ENCODE results near the gene MIPOL1. TPM values are rescaled to one million over a fixed set of nuclear protein-coding genes. Genes with fewer than 3 reads are reported as not detected.

The MIPOL1 gene
- total RNA-seq, 6 experiments from 2014 or later, result 6.5 to 7.7 (median 6.8) TPM

GRCh38 chr14:37253905-37254304, 56.2 kb downstream of the MIPOL1 start:
- TF ChIP-seq, protein P1, sequence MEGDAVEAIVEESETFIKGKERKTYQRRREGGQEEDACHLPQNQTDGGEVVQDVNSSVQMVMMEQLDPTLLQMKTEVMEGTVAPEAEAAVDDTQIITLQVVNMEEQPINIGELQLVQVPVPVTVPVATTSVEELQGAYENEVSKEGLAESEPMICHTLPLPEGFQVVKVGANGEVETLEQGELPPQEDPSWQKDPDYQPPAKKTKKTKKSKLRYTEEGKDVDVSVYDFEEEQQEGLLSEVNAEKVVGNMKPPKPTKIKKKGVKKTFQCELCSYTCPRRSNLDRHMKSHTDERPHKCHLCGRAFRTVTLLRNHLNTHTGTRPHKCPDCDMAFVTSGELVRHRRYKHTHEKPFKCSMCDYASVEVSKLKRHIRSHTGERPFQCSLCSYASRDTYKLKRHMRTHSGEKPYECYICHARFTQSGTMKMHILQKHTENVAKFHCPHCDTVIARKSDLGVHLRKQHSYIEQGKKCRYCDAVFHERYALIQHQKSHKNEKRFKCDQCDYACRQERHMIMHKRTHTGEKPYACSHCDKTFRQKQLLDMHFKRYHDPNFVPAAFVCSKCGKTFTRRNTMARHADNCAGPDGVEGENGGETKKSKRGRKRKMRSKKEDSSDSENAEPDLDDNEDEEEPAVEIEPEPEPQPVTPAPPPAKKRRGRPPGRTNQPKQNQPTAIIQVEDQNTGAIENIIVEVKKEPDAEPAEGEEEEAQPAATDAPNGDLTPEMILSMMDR (IDR thresholded peaks at IDR 0.05), result no peak
- Mint-ChIP-seq H3K27me3 (ENCODE audit: insufficient read depth) (no peaks in the 10 kb centered on the region; the same call in none of the 2 replicates), H3K4me1 (ENCODE audit: low read depth) (peaks cover 13% of the 10 kb centered on the region), H3K9me3 (no peaks in the 10 kb centered on the region), H3K4me3 (no peak overlapping the region), H3K27ac (no peak overlapping the region), H3K36me3 (ENCODE audit: low read depth) (no peaks in the 10 kb centered on the region)
- DNase-seq, result peak; percentile 50

DNA sequence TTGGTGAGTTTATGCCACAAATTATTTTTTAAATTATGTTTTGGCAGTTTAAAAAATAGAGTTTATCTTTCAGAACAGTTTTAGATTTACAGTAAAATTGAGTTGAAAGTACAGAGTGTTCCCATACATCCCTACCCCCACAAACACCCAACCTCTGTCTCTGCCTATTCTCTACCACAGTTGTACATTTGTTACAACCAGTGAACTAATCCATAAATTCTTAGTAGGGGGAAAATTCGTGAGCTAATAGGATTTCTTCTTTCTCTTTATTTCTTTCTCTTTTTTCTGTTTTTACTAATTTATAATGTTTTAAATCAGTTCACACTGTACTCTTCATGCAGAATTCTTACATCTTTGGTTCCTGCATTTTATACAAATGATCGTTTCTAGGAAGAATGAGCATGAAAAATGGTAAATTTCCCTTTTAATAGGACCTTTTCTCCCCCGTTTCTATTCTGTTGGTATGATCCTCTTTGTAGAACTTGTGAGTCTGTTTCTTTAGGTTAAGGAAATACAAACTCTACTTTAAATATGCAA, 56.7 kb downstream of the MIPOL1 start:
- Mint-ChIP-seq H3K4me3 (no peak overlapping the region), H3K27ac (no peak overlapping the region), H3K9me3 (no peaks in the 10 kb centered on the region), H3K4me1 (ENCODE audit: low read depth) (peaks cover 13% of the 10 kb centered on the region), H3K27me3 (ENCODE audit: insufficient read depth) (no peaks in the 10 kb centered on the region; the same call in none of the 2 replicates), H3K36me3 (ENCODE audit: low read depth) (no peaks in the 10 kb centered on the region)
- TF ChIP-seq, protein P1 (IDR thresholded peaks at IDR 0.05), result no peak
- DNase-seq, result no peak

GRCh38 chr14:37257501-37258070, 59.8 kb downstream of the MIPOL1 start:
- Mint-ChIP-seq H3K36me3 (ENCODE audit: low read depth) (no peaks in the 10 kb centered on the region), H3K4me3 (no peak overlapping the region), H3K27me3 (ENCODE audit: insufficient read depth) (no peaks in the 10 kb centered on the region; the same call in 1 of the 2 replicates), H3K27ac (no peak overlapping the region), H3K4me1 (ENCODE audit: low read depth) (peaks cover 13% of the 10 kb centered on the region), H3K9me3 (no peaks in the 10 kb centered on the region)
- no peak for DNase-seq
- TF ChIP-seq, protein P1 (IDR thresholded peaks at IDR 0.05), result no peak

DNA sequence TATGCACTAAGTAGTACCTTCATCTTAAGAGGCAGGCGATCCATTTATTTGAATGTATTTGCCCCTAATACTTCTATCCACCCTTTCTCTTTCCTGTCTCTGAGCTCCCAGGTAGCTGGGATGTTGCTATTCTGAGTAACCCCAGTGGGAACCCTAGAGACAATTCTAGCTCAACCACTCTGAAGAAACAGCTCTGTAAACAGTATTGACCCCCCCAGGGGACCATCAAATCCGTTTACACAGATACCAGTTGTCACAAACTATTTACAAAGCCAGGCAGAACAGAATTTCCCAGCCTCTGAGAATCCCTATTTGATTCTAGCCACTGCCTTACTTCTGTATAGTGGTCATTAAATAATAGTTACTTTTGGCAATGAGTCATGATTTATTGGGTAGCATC, 64.9 kb downstream of the MIPOL1 start:
- H3K36me3 Mint-ChIP-seq (ENCODE audit: low read depth), result no peaks in the 10 kb centered on the region
- TF ChIP-seq, protein P1 (IDR thresholded peaks at IDR 0.05), result no peak

DNA sequence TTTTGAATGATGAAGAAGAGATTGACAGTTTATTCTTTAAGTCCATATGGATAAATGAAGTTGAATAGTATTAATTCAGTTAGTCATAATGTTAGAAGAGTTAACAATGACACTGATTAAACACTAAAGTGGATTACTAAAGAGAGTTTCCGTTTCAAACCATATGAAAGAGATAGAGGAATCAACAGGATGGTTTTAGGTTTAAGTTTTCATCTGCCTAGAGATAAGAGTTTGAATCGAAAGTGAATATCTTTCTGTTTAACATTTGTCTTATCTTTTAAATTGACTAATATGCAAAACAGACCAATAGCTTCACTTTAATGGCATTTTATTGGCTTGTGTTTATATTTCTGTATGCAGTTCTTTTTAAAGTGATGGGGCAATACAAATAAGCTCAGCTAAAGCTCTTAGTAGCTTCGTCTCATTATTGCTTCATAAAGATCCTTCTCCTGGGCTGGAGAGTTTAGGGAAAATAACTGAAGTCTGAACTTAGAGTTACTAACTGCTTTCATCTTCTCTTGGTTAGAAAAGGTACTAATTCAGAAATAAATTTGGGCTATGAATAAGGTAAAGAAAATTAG, 66.0 kb downstream of the MIPOL1 start:
- TF ChIP-seq, protein P1 (IDR thresholded peaks at IDR 0.05), result no peak
- no peak overlapping the region for H3K27ac Mint-ChIP-seq
- no peaks in the 10 kb centered on the region for H3K27me3 Mint-ChIP-seq (ENCODE audit: insufficient read depth)
- no peaks in the 10 kb centered on the region for H3K9me3 Mint-ChIP-seq
- no peaks in the 10 kb centered on the region for H3K4me1 Mint-ChIP-seq (ENCODE audit: low read depth)
- no peak overlapping the region for H3K4me3 Mint-ChIP-seq
- no peak for DNase-seq
- H3K36me3 Mint-ChIP-seq (ENCODE audit: low read depth), result no peaks in the 10 kb centered on the region

More for the DNA sequence above, 64.9 kb downstream of the MIPOL1 start:
- DNase-seq, result no peak
- Mint-ChIP-seq H3K4me3 (no peak overlapping the region), H3K4me1 (ENCODE audit: low read depth) (no peaks in the 10 kb centered on the region), H3K27me3 (ENCODE audit: insufficient read depth) (no peaks in the 10 kb centered on the region), H3K27ac (no peak overlapping the region), H3K9me3 (no peaks in the 10 kb centered on the region)

All from HFFc6 (cell line).